Peyer's patch (tissue), 4 donors: ENCODE measurements around the gene CLMP. TPM values are rescaled to one million over a fixed set of nuclear protein-coding genes. Genes with fewer than 3 reads are reported as not detected.

Source experiments
- DNase-seq, 3 donors: peaks; one replicate each; pipeline ENCODE4 v3.0.0-alpha.2; 2017 to 2019
- H3K27ac ChIP-seq, 4 donors: fragments of 200-600 bp; sonication (generic); one replicate each; pipeline ENCODE4 v1.5.1; 2016 to 2019
- H3K27me3 ChIP-seq, 2 donors: fragments of 200-600 bp; sonication (generic); one replicate each; pipeline ENCODE4 v1.5.1; 2019
- H3K36me3 ChIP-seq, 3 donors: fragments of 200-600 bp; sonication (generic); one replicate each; pipeline ENCODE4 v1.5.1; 2016 to 2019
- H3K4me1 ChIP-seq, 4 donors: fragments of 200-600 bp; sonication (generic); one replicate each; pipeline ENCODE4 v1.5.1; 2016 to 2019
- H3K4me3 ChIP-seq, 4 donors: fragments of 200-600 bp; sonication (generic); 1 replicate in 3 of 4; 2 replicates in 1 of 4; pipeline ENCODE4 v1.5.1; 2016 to 2019; ENCODE audit warnings: mild to moderate bottlenecking in 1 of 4
- H3K9me3 ChIP-seq, 4 donors: fragments of 200-600 bp; sonication (generic); one replicate each; pipeline ENCODE4 v1.5.1; 2016 to 2019; ENCODE audit warnings: mild to moderate bottlenecking in 1 of 4
- CTCF ChIP-seq, 6 experiments: fragments of 450-650 bp in 4 of 6; fragments of 200-600 bp in 2 of 6; sonication (generic) in 1 of 6; IDR thresholded peaks; one replicate each; pipeline ENCODE4 v1.5.1; 2017 to 2019; ENCODE audit warnings: antibody characterized with exemption in 6 of 6, mild to moderate bottlenecking in 3 of 6, moderate library complexity in 1 of 6
- POLR2A ChIP-seq, 2 donors: fragments of 450-650 bp; IDR thresholded peaks; one replicate each; pipeline ENCODE4 v1.5.1; 2017; ENCODE audit warnings: antibody characterized with exemption in 2 of 2, mild to moderate bottlenecking in 2 of 2, moderate library complexity in 2 of 2
- total RNA-seq, 4 donors: library from RNA; depleted of rRNA; stranded (reverse); fragments of >200 nt; gene quantifications; one replicate each; pipeline ENCODE4 v1.1.0, GENCODE V29; 2016

CLMP gene
- 10 to 100 TPM in 3 of 4 donors, 1 to 10 TPM in 1; 8.4 to 48.7 (median 13.2) TPM for total RNA-seq

- TF ChIP-seq POLR2A (IDR thresholded peaks at IDR 0.05), result no peak
- TF ChIP-seq CTCF (IDR thresholded peaks at IDR 0.05), result no peak
- H3K27ac ChIP-seq, result peak within 1 kb of the TSS; percentile 59 to 89 (median 78)
- H3K4me3 ChIP-seq, result peak within 1 kb of the TSS; percentile 26 to 52 (median 42)
- no peaks in the 10 kb centered on the region for H3K36me3 ChIP-seq
- peak in 1 of 3 donors; percentile 60 for DNase-seq
- peaks cover 0 to 23% (median 0%) of the 10 kb centered on the region in 4 donors for H3K4me1 ChIP-seq
- no peaks in the 10 kb centered on the region for H3K27me3 ChIP-seq
- H3K9me3 ChIP-seq, result no peaks in the 10 kb centered on the region
These were observed at the start of gene CLMP for GRCh38 chr11:123195188-123196059. TSS of gene CLMP (minus strand) at chr11:123195248. CDS start at chr11:123194940, 308 bp downstream.

- no peaks in the 10 kb centered on the region for H3K27me3 ChIP-seq
- H3K27ac ChIP-seq, result no peak overlapping the region
- no peak for DNase-seq
- no peak for TF ChIP-seq POLR2A (IDR thresholded peaks at IDR 0.05)
- no peak for TF ChIP-seq CTCF (IDR thresholded peaks at IDR 0.05)
- no peak overlapping the region for H3K4me3 ChIP-seq
- H3K4me1 ChIP-seq, result peaks cover 0 to 5% (median 0%) of the 10 kb centered on the region in 4 donors
- no peaks in the 10 kb centered on the region for H3K9me3 ChIP-seq
- H3K36me3 ChIP-seq, result no peaks in the 10 kb centered on the region
These were observed 47.0 kb upstream of the CLMP start for GRCh38 chr11:123241874-123242543.

GRCh38 chr11:123241294-123241693, 46.2 kb upstream of the CLMP start:
- Histone ChIP-seq H3K27me3 (no peaks in the 10 kb centered on the region), H3K9me3 (no peaks in the 10 kb centered on the region), H3K27ac (no peak overlapping the region), H3K36me3 (no peaks in the 10 kb centered on the region), H3K4me3 (no peak overlapping the region), H3K4me1 (no peaks in the 10 kb centered on the region)
- DNase-seq, result no peak
- TF ChIP-seq CTCF (IDR thresholded peaks at IDR 0.05) (no peak), POLR2A (IDR thresholded peaks at IDR 0.05) (no peak)

- no peaks in the 10 kb centered on the region for H3K27me3 ChIP-seq
- DNase-seq, result no peak
- H3K4me1 ChIP-seq, result no peaks in the 10 kb centered on the region
- TF ChIP-seq CTCF (IDR thresholded peaks at IDR 0.05) (no peak), POLR2A (IDR thresholded peaks at IDR 0.05) (no peak)
- no peaks in the 10 kb centered on the region for H3K36me3 ChIP-seq
- no peak overlapping the region for H3K4me3 ChIP-seq
- no peak overlapping the region for H3K27ac ChIP-seq
- H3K9me3 ChIP-seq, result no peaks in the 10 kb centered on the region
These were observed 44.4 kb upstream of the CLMP start for GRCh38 chr11:123239191-123240150.

GRCh38 chr11:123238297-123238696, 43.2 kb upstream of the CLMP start:
- TF ChIP-seq CTCF (IDR thresholded peaks at IDR 0.05) (no peak), POLR2A (IDR thresholded peaks at IDR 0.05) (no peak)
- Histone ChIP-seq H3K4me1 (peaks cover 0 to 7% (median 0%) of the 10 kb centered on the region in 4 donors), H3K4me3 (no peak overlapping the region), H3K36me3 (no peaks in the 10 kb centered on the region), H3K9me3 (no peaks in the 10 kb centered on the region), H3K27me3 (no peaks in the 10 kb centered on the region), H3K27ac (no peak overlapping the region)
- peak in 1 of 3 donors; percentile 47 for DNase-seq
